SK-N-SH (cell line): Measurements from ENCODE around the gene CEACAM16. TPM values are rescaled to one million over a fixed set of nuclear protein-coding genes. Genes with fewer than 3 reads are reported as not detected.

Experiments
- CTCF ChIA-PET: fragments of 300-600, 350-600 bp; formaldehyde crosslinking; extraction: SDS; loops from one replicate; lab custom pipeline; 2021; lab: Yijun Ruan, JAX
- POLR2A ChIA-PET: fragments of 350-600 bp; sonication (Branson Sonifier 250); formaldehyde crosslinking; extraction: SDS; loops from one replicate; lab custom pipeline; 2020; ENCODE audit warnings: antibody characterized with exemption, inconsistent platforms; lab: Yijun Ruan, JAX
- DNase-seq: peaks from one replicate; pipeline ENCODE4 v3.0.0; 2012
- H2AFZ ChIP-seq: fragments of 200-600 bp; sonication (generic); 2 replicates; pipeline ENCODE4 v1.8.1; 2016; ENCODE audit warnings: antibody characterized with exemption, mild to moderate bottlenecking, low read depth
- H3F3A ChIP-seq: fragments of 200-600 bp; sonication (generic); replicated peaks from 2 replicates; pipeline ENCODE3; 2016; ENCODE audit warnings: antibody characterized with exemption, mild to moderate bottlenecking; ENCODE audit not compliant: insufficient read depth
- H3K27ac ChIP-seq, 2 experiments: fragments of 200-500 bp in 1 of 2; fragments of 200-600 bp in 1 of 2; sonication (Bioruptor generic) in 1 of 2; sonication (generic), shearing (Covaris generic) in 1 of 2; 2 replicates each; pipeline versions ENCODE4 v1.5.1 to v1.6.1; 2014 to 2016; ENCODE audit warnings: low read depth in 2 of 2, inconsistent platforms in 1 of 2, low read length in 1 of 2, mild to moderate bottlenecking in 1 of 2, mixed read lengths in 1 of 2
- H3K27me3 ChIP-seq: fragments of 200-600 bp; sonication (generic), shearing (Covaris generic); 2 replicates; pipeline ENCODE4 v1.6.1; 2016; ENCODE audit warnings: mixed run types; ENCODE audit not compliant: insufficient read depth
- H3K36me3 ChIP-seq, 2 experiments: fragments of 200-500 bp in 1 of 2; fragments of 200-600 bp in 1 of 2; sonication (Bioruptor generic) in 1 of 2; sonication (generic) in 1 of 2; replicated peaks in 1 of 2; 2 replicates each; pipeline versions ENCODE3 to v1.5.1; 2014 to 2016; ENCODE audit warnings: low read length in 1 of 2, mild to moderate bottlenecking in 1 of 2; ENCODE audit not compliant: insufficient read depth in 2 of 2, control insufficient read depth in 1 of 2
- H3K4me1 ChIP-seq, 2 experiments: fragments of 200-500 bp in 1 of 2; fragments of 200-600 bp in 1 of 2; sonication (Bioruptor generic) in 1 of 2; sonication (generic), shearing (Covaris generic) in 1 of 2; 2 replicates each; pipeline versions ENCODE4 v1.5.1 to v1.6.1; 2014 to 2016; ENCODE audit warnings: low read depth in 1 of 2, low read length in 1 of 2, mixed run types in 1 of 2; ENCODE audit not compliant: insufficient read depth in 2 of 2, control insufficient read depth in 1 of 2
- H3K4me2 ChIP-seq: fragments of 200-600 bp; sonication (generic), shearing (Covaris generic); 2 replicates; pipeline ENCODE4 v1.6.1; 2017; ENCODE audit warnings: mixed run types
- H3K4me3 ChIP-seq, 2 experiments: fragments of 200-500 bp in 1 of 2; fragments of 200-600 bp in 1 of 2; sonication (Bioruptor generic) in 1 of 2; sonication (generic), shearing (Covaris generic) in 1 of 2; 2 replicates each; pipeline versions ENCODE4 v1.5.1 to v1.8.1; 2014 to 2016; ENCODE audit warnings: low read depth in 2 of 2, inconsistent platforms in 1 of 2, low read length in 1 of 2, mild to moderate bottlenecking in 1 of 2, mixed read lengths in 1 of 2, moderate library complexity in 1 of 2
- H3K79me2 ChIP-seq: fragments of 200-600 bp; sonication (generic); 2 replicates; pipeline ENCODE4 v1.8.1; 2017; ENCODE audit warnings: mild to moderate bottlenecking; ENCODE audit not compliant: insufficient read depth
- H3K9ac ChIP-seq: fragments of 200-600 bp; sonication (generic); 2 replicates; pipeline ENCODE4 v1.6.1; 2017; ENCODE audit warnings: mixed run types
- H3K9me2 ChIP-seq: fragments of 200-600 bp; sonication (generic); 2 replicates; pipeline ENCODE4 v1.6.1; 2017; ENCODE audit warnings: mixed run types
- H3K9me3 ChIP-seq: fragments of 200-600 bp; sonication (generic); 2 replicates; pipeline ENCODE4 v1.6.1; 2017; ENCODE audit warnings: mixed run types, mild to moderate bottlenecking, moderate library complexity
- H4K20me1 ChIP-seq: fragments of 200-600 bp; sonication (generic); 2 replicates; pipeline ENCODE4 v1.6.1; 2017; ENCODE audit warnings: mild to moderate bottlenecking, mixed run types; ENCODE audit not compliant: insufficient read depth
- ELF1 ChIP-seq: IDR thresholded peaks from 2 replicates; pipeline ENCODE4 v1.4.0; 2012
- EZH2phosphoT487 ChIP-seq: fragments of 200-600 bp; sonication (generic); IDR thresholded peaks from 2 replicates; pipeline ENCODE4 v1.6.1; 2017; ENCODE audit warnings: low read depth, mixed run types, mild to moderate bottlenecking, antibody characterized with exemption, moderate library complexity, borderline replicate concordance
- FOSL2 ChIP-seq: IDR thresholded peaks from 2 replicates; pipeline ENCODE4 v1.4.0; 2012; ENCODE audit warnings: low read depth, mild to moderate bottlenecking, moderate library complexity, borderline replicate concordance
- JUND ChIP-seq: IDR thresholded peaks from 2 replicates; pipeline ENCODE4 v1.4.0; 2012
- MXI1 ChIP-seq: IDR thresholded peaks from 2 replicates; pipeline ENCODE4 v1.6.1; 2012; ENCODE audit warnings: mild to moderate bottlenecking, low read depth, low read length, improper control_type of control experiment
- NRF1 ChIP-seq: IDR thresholded peaks from 2 replicates; pipeline ENCODE4 v1.6.1; 2012; ENCODE audit warnings: low read depth, mild to moderate bottlenecking, low read length
- POLR2AphosphoS5 ChIP-seq: IDR thresholded peaks from 2 replicates; pipeline ENCODE4 v1.6.1; 2012; ENCODE audit warnings: low read depth, low read length
- RAD21 ChIP-seq: IDR thresholded peaks from 2 replicates; pipeline ENCODE4 v1.6.1; 2012; ENCODE audit warnings: mild to moderate bottlenecking, low read length
- RXRA ChIP-seq: IDR thresholded peaks from 2 replicates; pipeline ENCODE4 v1.4.0; 2012; ENCODE audit warnings: low read depth, mild to moderate bottlenecking, borderline replicate concordance
- SIN3A ChIP-seq: IDR thresholded peaks from 2 replicates; pipeline ENCODE4 v1.6.1; 2012; ENCODE audit warnings: low read depth, mild to moderate bottlenecking, low read length, moderate library complexity, borderline replicate concordance
- SMC3 ChIP-seq: IDR thresholded peaks from 2 replicates; pipeline ENCODE4 v1.6.1; 2012; ENCODE audit warnings: low read depth, low read length, improper control_type of control experiment
- TAF1 ChIP-seq: IDR thresholded peaks from 2 replicates; pipeline ENCODE4 v1.6.1; 2012; ENCODE audit warnings: low read depth, mild to moderate bottlenecking, low read length, moderate library complexity, borderline replicate concordance
- TCF12 ChIP-seq: IDR thresholded peaks from 2 replicates; pipeline ENCODE4 v1.4.0; 2012
- YY1 ChIP-seq: IDR thresholded peaks from 2 replicates; pipeline ENCODE4 v1.4.0; 2012; ENCODE audit warnings: low read depth, mild to moderate bottlenecking
- WGBS: methylation state at CpG from one replicate; pipeline ENCODE4 v1.1.6; 2017; ENCODE audit warnings: low lambda C conversion rate; 5-methylcytosine and 5-hydroxymethylcytosine counted together
- polyA plus RNA-seq, 3 experiments: library from polyadenylated mRNA; depleted of rRNA; stranded (reverse); fragments of >200 nt; gene quantifications; 2 replicates each; pipeline ENCODE4 v1.2.3, GENCODE V29; 2012
- TF ChIP-seq, protein P1 (sequence below): IDR thresholded peaks from 2 replicates; pipeline ENCODE4 v1.6.1; 2012; ENCODE audit warnings: mild to moderate bottlenecking, low read depth, low read length, moderate library complexity
- TF ChIP-seq, protein P2 (sequence below): fragments of 150-350 bp; IDR thresholded peaks from 2 replicates; pipeline ENCODE4 v1.6.1; 2016; ENCODE audit warnings: mild to moderate bottlenecking, low read depth, low read length
- TF ChIP-seq, protein P3 (sequence below): IDR thresholded peaks from 2 replicates; pipeline ENCODE4 v1.4.0; 2012; ENCODE audit warnings: low read depth, borderline replicate concordance

The CEACAM16 gene
- polyA plus RNA-seq, 1 of the 3 experiments (the other 2 are of a cell fraction), result not detected

DNA sequence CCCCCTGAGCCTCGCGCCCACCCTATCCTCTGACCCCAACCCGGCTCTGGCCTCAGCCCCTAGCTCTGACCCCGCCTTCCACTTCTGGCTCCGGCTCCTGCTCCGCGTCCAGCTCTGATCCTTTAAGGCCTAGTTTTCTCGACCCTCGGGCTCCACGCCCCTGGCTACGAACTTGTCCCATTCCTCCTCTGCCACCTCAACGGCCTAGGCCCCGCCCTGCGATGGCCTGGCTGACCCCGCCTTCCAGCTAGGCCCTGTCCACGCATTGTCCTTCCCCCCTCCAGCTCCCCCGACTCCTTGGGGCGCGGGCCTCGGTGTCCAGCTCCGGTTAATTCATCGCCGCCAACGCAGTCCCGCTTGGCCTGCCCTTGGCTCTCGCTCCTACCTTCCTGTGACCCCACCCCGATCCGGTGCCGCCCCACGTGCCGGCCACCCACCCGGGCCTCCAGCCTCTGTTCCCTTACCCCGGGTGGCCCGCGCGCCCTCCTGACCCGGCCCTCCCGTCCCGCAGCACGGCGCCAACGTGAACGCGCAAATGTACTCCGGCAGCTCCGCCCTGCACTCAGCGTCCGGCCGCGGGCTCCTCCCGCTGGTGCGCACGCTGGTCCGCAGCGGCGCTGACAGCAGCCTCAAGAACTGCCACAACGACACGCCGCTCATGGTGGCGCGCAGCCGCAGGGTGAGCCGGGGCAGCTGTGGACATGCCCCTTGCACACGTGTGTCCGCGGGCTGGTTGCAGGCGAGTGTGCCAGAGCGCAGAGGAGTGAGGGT is 59.0 kb downstream of the CEACAM16 start:
- H3K9me2 ChIP-seq, result no peaks in the 10 kb centered on the region
- CTCF ChIA-PET, result interaction anchor here (0.9 to 8.7 kb wide), 10 partner anchors 9 to 101 kb away, joined by 3 to 86 read pairs (median 4); no protein-coding TSS in a partner anchor
- POLR2A ChIA-PET, result interaction anchor here (1.6 kb wide), 1 partner anchor 36 kb away, joined by 3 read pairs; no protein-coding TSS in a partner anchor
- H3K4me2 ChIP-seq, result no peak overlapping the region
- 0 out of 2 replicates have a peak, but pooled peaks cover 5% of the 10 kb centered on the region for H3K79me2 ChIP-seq
- H4K20me1 ChIP-seq, result peaks cover under 1% of the 10 kb centered on the region; the same call in 1 of the 2 replicates
- H3K9me3 ChIP-seq, result no peaks in the 10 kb centered on the region
- peaks cover 10% of the 10 kb centered on the region for H3F3A ChIP-seq
- H3K36me3 ChIP-seq, result peaks cover 19 to 21% of the 10 kb centered on the region in 2 experiments
- TF ChIP-seq RAD21 (no peak), ELF1 (no peak), MXI1 (peak; percentile 92), RXRA (no peak), SIN3A (no peak), POLR2AphosphoS5 (no peak), SMC3 (no peak), NRF1 (peak; percentile 56; the same call in 1 of the 2 replicates)
- TF ChIP-seq, all 33 proteins: peak for 2
- H2AFZ ChIP-seq, result no peak overlapping the region
- no peak overlapping the region for H3K9ac ChIP-seq
- H3K27me3 ChIP-seq, result no peaks in the 10 kb centered on the region
- H3K4me1 ChIP-seq, result peaks cover 18 to 21% of the 10 kb centered on the region in 2 experiments; a peak in 3 of 4 replicates
- H3K4me3 ChIP-seq, result peak overlapping the region in 1 of 2 experiments; percentile 28; a peak in 2 of 4 replicates
- 87% methylated on average over 47 of the region's 68 CpGs for WGBS
- DNase-seq, result peak; percentile 87
- no peak overlapping the region for H3K27ac ChIP-seq

DNA sequence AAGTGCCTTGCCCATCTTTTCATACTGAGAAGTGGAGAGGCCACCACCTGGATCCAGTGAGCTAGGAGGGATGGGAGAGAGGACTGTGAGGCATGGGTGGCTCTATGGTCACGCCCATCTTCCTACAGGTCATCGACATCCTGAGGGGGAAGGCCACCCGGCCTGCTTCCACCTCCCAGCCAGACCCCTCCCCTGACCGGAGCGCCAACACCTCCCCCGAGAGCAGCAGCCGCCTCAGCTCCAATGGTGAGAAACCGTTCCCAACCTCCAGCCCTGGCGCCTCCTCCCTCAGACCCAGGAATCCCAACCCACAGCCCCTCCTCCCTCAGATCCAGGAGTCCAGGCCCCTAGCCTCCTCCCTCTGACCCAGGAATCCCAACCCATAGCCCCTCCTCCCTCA is 59.6 kb downstream of the CEACAM16 start:
- ChIA-PET POLR2A (interaction anchor here (0.6 kb wide), 1 partner anchor 154 kb away, joined by 3 read pairs; no protein-coding TSS in a partner anchor), CTCF (interaction anchor here (1.2 to 8.7 kb wide), 6 partner anchors 8 to 102 kb away, joined by 3 to 86 read pairs (median 9); no protein-coding TSS in a partner anchor)
- H3K27me3 ChIP-seq, result no peaks in the 10 kb centered on the region
- peak overlapping the region in 1 of 2 experiments; percentile 28; a peak in 1 of 4 replicates for H3K4me3 ChIP-seq
- H4K20me1 ChIP-seq, result no peaks in the 10 kb centered on the region
- H3K36me3 ChIP-seq, result peaks cover 19 to 21% of the 10 kb centered on the region in 2 experiments
- peaks cover 16 to 21% of the 10 kb centered on the region in 2 experiments; a peak in 3 of 4 replicates for H3K4me1 ChIP-seq
- peaks cover 8% of the 10 kb centered on the region for H3F3A ChIP-seq
- 94% methylated on average over 8 of the region's 9 CpGs for WGBS
- no peak overlapping the region for H3K4me2 ChIP-seq
- H3K9ac ChIP-seq, result no peak overlapping the region
- H3K79me2 ChIP-seq, result 0 out of 2 replicates have a peak, but pooled peaks cover 5% of the 10 kb centered on the region
- no peak overlapping the region for H2AFZ ChIP-seq
- no peaks in the 10 kb centered on the region for H3K9me2 ChIP-seq
- DNase-seq, result peak; percentile 45
- H3K27ac ChIP-seq, result no peak overlapping the region
- H3K9me3 ChIP-seq, result no peaks in the 10 kb centered on the region
- TF ChIP-seq, protein P1, sequence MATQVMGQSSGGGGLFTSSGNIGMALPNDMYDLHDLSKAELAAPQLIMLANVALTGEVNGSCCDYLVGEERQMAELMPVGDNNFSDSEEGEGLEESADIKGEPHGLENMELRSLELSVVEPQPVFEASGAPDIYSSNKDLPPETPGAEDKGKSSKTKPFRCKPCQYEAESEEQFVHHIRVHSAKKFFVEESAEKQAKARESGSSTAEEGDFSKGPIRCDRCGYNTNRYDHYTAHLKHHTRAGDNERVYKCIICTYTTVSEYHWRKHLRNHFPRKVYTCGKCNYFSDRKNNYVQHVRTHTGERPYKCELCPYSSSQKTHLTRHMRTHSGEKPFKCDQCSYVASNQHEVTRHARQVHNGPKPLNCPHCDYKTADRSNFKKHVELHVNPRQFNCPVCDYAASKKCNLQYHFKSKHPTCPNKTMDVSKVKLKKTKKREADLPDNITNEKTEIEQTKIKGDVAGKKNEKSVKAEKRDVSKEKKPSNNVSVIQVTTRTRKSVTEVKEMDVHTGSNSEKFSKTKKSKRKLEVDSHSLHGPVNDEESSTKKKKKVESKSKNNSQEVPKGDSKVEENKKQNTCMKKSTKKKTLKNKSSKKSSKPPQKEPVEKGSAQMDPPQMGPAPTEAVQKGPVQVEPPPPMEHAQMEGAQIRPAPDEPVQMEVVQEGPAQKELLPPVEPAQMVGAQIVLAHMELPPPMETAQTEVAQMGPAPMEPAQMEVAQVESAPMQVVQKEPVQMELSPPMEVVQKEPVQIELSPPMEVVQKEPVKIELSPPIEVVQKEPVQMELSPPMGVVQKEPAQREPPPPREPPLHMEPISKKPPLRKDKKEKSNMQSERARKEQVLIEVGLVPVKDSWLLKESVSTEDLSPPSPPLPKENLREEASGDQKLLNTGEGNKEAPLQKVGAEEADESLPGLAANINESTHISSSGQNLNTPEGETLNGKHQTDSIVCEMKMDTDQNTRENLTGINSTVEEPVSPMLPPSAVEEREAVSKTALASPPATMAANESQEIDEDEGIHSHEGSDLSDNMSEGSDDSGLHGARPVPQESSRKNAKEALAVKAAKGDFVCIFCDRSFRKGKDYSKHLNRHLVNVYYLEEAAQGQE, result no peak
- TF ChIP-seq FOSL2, result no peak
- TF ChIP-seq NRF1, result no peak
- TF ChIP-seq RAD21, result no peak
- TF ChIP-seq EZH2phosphoT487, result no peak
- TF ChIP-seq, protein P2, sequence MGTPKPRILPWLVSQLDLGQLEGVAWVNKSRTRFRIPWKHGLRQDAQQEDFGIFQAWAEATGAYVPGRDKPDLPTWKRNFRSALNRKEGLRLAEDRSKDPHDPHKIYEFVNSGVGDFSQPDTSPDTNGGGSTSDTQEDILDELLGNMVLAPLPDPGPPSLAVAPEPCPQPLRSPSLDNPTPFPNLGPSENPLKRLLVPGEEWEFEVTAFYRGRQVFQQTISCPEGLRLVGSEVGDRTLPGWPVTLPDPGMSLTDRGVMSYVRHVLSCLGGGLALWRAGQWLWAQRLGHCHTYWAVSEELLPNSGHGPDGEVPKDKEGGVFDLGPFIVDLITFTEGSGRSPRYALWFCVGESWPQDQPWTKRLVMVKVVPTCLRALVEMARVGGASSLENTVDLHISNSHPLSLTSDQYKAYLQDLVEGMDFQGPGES, result no peak
- TF ChIP-seq YY1, result no peak
- TF ChIP-seq TAF1, result no peak
- no peak for TF ChIP-seq TCF12
- TF ChIP-seq JUND, result no peak
- TF ChIP-seq, protein P3, sequence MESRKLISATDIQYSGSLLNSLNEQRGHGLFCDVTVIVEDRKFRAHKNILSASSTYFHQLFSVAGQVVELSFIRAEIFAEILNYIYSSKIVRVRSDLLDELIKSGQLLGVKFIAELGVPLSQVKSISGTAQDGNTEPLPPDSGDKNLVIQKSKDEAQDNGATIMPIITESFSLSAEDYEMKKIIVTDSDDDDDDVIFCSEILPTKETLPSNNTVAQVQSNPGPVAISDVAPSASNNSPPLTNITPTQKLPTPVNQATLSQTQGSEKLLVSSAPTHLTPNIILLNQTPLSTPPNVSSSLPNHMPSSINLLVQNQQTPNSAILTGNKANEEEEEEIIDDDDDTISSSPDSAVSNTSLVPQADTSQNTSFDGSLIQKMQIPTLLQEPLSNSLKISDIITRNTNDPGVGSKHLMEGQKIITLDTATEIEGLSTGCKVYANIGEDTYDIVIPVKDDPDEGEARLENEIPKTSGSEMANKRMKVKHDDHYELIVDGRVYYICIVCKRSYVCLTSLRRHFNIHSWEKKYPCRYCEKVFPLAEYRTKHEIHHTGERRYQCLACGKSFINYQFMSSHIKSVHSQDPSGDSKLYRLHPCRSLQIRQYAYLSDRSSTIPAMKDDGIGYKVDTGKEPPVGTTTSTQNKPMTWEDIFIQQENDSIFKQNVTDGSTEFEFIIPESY, result no peak
